H1 (cell line): ENCODE measurements around the gene PLCB2. TPM values are rescaled to one million over a fixed set of nuclear protein-coding genes. Genes with fewer than 3 reads are reported as not detected.
A peak's percentile ranks its signal among the peaks of the same experiment; 100 is the strongest.

Source experiments
- CTCF ChIA-PET: fragments of 300-600 bp; sonication (Branson Sonifier 250); formaldehyde crosslinking; loops from one replicate; lab custom pipeline; 2021; ENCODE audit not compliant: partially characterized antibody; lab: Charles Lee
- POLR2A ChIA-PET: fragments of 300-600 bp; sonication (Branson Sonifier 250); formaldehyde crosslinking; loops from one replicate; lab custom pipeline; 2021; ENCODE audit warnings: inconsistent platforms; ENCODE audit not compliant: partially characterized antibody; lab: Charles Lee
- DNase-seq, 2 experiments: peaks; one replicate each; pipeline versions ENCODE4 v3.0.0 to v3.0.0-alpha.2; 2010 to 2022; ENCODE audit warnings: low spot score in 2 of 2, low read depth in 1 of 2, mixed read lengths in 1 of 2
- FAIRE-seq: peaks from 2 replicates; lab custom pipeline; 2011; peaks lifted over from hg19 to GRCh38; lab: Jason Lieb, UNC
- H2AFZ ChIP-seq: 2 replicates; pipeline ENCODE4 v1.8.1; 2012; ENCODE audit warnings: low read length, inconsistent platforms
- H2AK5ac ChIP-seq: 2 replicates; pipeline ENCODE4 v1.6.1; 2013; ENCODE audit warnings: low read depth, low read length
- H2BK120ac ChIP-seq: replicated peaks from 2 replicates; pipeline ENCODE3; 2013; ENCODE audit warnings: low read depth, low read length, inconsistent platforms
- H2BK12ac ChIP-seq: 2 replicates; pipeline ENCODE4 v1.6.1; 2013; ENCODE audit warnings: low read depth, low read length
- H2BK15ac ChIP-seq: 2 replicates; pipeline ENCODE4 v1.6.1; 2013; ENCODE audit warnings: low read length
- H2BK20ac ChIP-seq: 2 replicates; pipeline ENCODE4 v1.6.1; 2013; ENCODE audit warnings: low read length
- H2BK5ac ChIP-seq: 2 replicates; pipeline ENCODE4 v1.6.1; 2013; ENCODE audit warnings: low read depth, low read length
- H3K14ac ChIP-seq: 2 replicates; pipeline ENCODE4 v1.6.1; 2013; ENCODE audit warnings: inconsistent platforms; ENCODE audit not compliant: insufficient read length
- H3K18ac ChIP-seq: 2 replicates; pipeline ENCODE4 v1.6.1; 2013; ENCODE audit warnings: low read length; ENCODE audit errors: extremely low read depth
- H3K23ac ChIP-seq: 2 replicates; pipeline ENCODE4 v1.6.1; 2013; ENCODE audit warnings: inconsistent platforms; ENCODE audit not compliant: insufficient read length
- H3K23me2 ChIP-seq: 2 replicates; pipeline ENCODE4 v1.6.1; 2013; ENCODE audit warnings: low read depth, low read length
- H3K27ac ChIP-seq: 2 replicates; pipeline ENCODE4 v1.6.1; 2011; ENCODE audit warnings: low read depth, low read length, inconsistent platforms
- H3K27me3 ChIP-seq, 4 experiments: replicated peaks in 1 of 4; 1 replicate in 1 of 4; 2 replicates in 3 of 4; pipeline versions ENCODE4 v1.6.1 to v1.8.1; 2011 to 2013; ENCODE audit warnings: low read length in 3 of 4, mild to moderate bottlenecking in 3 of 4, inconsistent platforms in 2 of 4, mixed read lengths in 2 of 4, moderate library complexity in 1 of 4; ENCODE audit not compliant: control insufficient read depth in 3 of 4, insufficient read depth in 3 of 4; ENCODE audit errors: extremely low read depth in 1 of 4
- H3K36me3 ChIP-seq, 4 experiments: 2 replicates each; pipeline versions ENCODE4 v1.6.1 to v1.8.1; 2011 to 2013; ENCODE audit warnings: mild to moderate bottlenecking in 4 of 4, low read length in 3 of 4, moderate library complexity in 2 of 4, control low read depth in 1 of 4, inconsistent platforms in 1 of 4; ENCODE audit not compliant: insufficient read depth in 4 of 4, control insufficient read depth in 2 of 4
- H3K4ac ChIP-seq: replicated peaks from 2 replicates; pipeline ENCODE3; 2013; ENCODE audit warnings: low read length, low read depth, mixed read lengths, inconsistent platforms; ENCODE audit not compliant: insufficient read length
- H3K4me1 ChIP-seq, 4 experiments: replicated peaks in 1 of 4; 1 replicate in 1 of 4; 2 replicates in 3 of 4; pipeline versions ENCODE4 v1.6.1 to v1.8.1; 2011 to 2013; ENCODE audit warnings: low read length in 3 of 4, inconsistent platforms in 2 of 4, mixed read lengths in 1 of 4; ENCODE audit not compliant: insufficient read depth in 4 of 4, control insufficient read depth in 3 of 4
- H3K4me2 ChIP-seq, 2 experiments: 2 replicates each; pipeline versions ENCODE4 v1.6.1 to v1.8.1; 2011 to 2013; ENCODE audit warnings: low read depth in 2 of 2, low read length in 2 of 2, control low read depth in 1 of 2, inconsistent platforms in 1 of 2, mild to moderate bottlenecking in 1 of 2; ENCODE audit not compliant: insufficient read depth in 1 of 2
- H3K4me3 ChIP-seq, 4 experiments: fragments of 200-600, 300-600 bp in 1 of 4; sonication (generic), shearing (Covaris generic), sonication (Bioruptor Twin) in 1 of 4; 2 replicates each; pipeline versions ENCODE4 v1.5.1 to v1.8.1; 2011 to 2016; ENCODE audit warnings: low read length in 4 of 4, low read depth in 3 of 4, control low read depth in 2 of 4, inconsistent platforms in 2 of 4, mild to moderate bottlenecking in 2 of 4, mixed read lengths in 1 of 4, moderate library complexity in 1 of 4; ENCODE audit not compliant: insufficient read depth in 2 of 4; ENCODE audit errors: extremely low read depth in 1 of 4
- H3K56ac ChIP-seq: replicated peaks from 2 replicates; pipeline ENCODE3; 2013; ENCODE audit warnings: low read depth, mild to moderate bottlenecking, mixed read lengths, low read length, inconsistent platforms; ENCODE audit not compliant: insufficient read length
- H3K79me1 ChIP-seq: 2 replicates; pipeline ENCODE4 v1.6.1; 2013; ENCODE audit warnings: low read depth, low read length, control low read depth
- H3K79me2 ChIP-seq, 2 experiments: 2 replicates each; pipeline versions ENCODE4 v1.6.1 to v1.8.1; 2012 to 2013; ENCODE audit warnings: low read length in 2 of 2, mild to moderate bottlenecking in 2 of 2, inconsistent platforms in 1 of 2; ENCODE audit not compliant: insufficient read depth in 2 of 2, control insufficient read depth in 1 of 2
- H3K9ac ChIP-seq, 4 experiments: replicated peaks in 1 of 4; 1 replicate in 1 of 4; 2 replicates in 3 of 4; pipeline versions ENCODE4 v1.6.1 to v1.8.1; 2011 to 2013; ENCODE audit warnings: low read depth in 3 of 4, low read length in 3 of 4, control low read depth in 2 of 4, mild to moderate bottlenecking in 2 of 4, moderate library complexity in 2 of 4, inconsistent platforms in 1 of 4; ENCODE audit errors: extremely low read depth in 1 of 4
- H3K9me3 ChIP-seq, 2 experiments: 2 replicates each; pipeline versions ENCODE4 v1.6.1 to v1.8.1; 2012 to 2013; ENCODE audit warnings: mild to moderate bottlenecking in 2 of 2, moderate library complexity in 2 of 2, control low read depth in 1 of 2, inconsistent platforms in 1 of 2, low read depth in 1 of 2, low read length in 1 of 2, mixed read lengths in 1 of 2; ENCODE audit not compliant: insufficient read depth in 2 of 2
- H4K20me1 ChIP-seq, 2 experiments: replicated peaks in 1 of 2; 2 replicates each; pipeline versions ENCODE3 to v1.8.1; 2011 to 2013; ENCODE audit warnings: inconsistent platforms in 2 of 2, low read length in 2 of 2, mild to moderate bottlenecking in 1 of 2; ENCODE audit not compliant: insufficient read depth in 2 of 2, control insufficient read depth in 1 of 2
- H4K5ac ChIP-seq: 2 replicates; pipeline ENCODE4 v1.6.1; 2013; ENCODE audit warnings: low read length, low read depth, mixed read lengths, inconsistent platforms; ENCODE audit not compliant: insufficient read length
- H4K8ac ChIP-seq: 2 replicates; pipeline ENCODE4 v1.8.0; 2013; ENCODE audit warnings: mild to moderate bottlenecking, moderate library complexity, low read length, inconsistent platforms; ENCODE audit not compliant: insufficient read depth; ENCODE audit errors: extremely low read depth
- H4K91ac ChIP-seq: replicated peaks from 2 replicates; pipeline ENCODE3; 2013; ENCODE audit warnings: low read length, mixed read lengths, inconsistent platforms; ENCODE audit not compliant: insufficient read length
- CHD1 ChIP-seq: IDR thresholded peaks from 2 replicates; pipeline ENCODE4 v1.6.1; 2012; ENCODE audit warnings: low read depth, low read length, improper control_type of control experiment
- CREB1 ChIP-seq: IDR thresholded peaks from 2 replicates; pipeline ENCODE4 v1.6.1; 2012; ENCODE audit warnings: inconsistent platforms
- RAD21 ChIP-seq, 2 experiments: IDR thresholded peaks in 1 of 2; conservative IDR thresholded peaks in 1 of 2; 2 replicates each; pipeline ENCODE4 v1.6.1; 2011; ENCODE audit warnings: low read depth in 2 of 2, low read length in 2 of 2, improper control_type of control experiment in 1 of 2, inconsistent platforms in 1 of 2, mild to moderate bottlenecking in 1 of 2, moderate library complexity in 1 of 2
- TAF1 ChIP-seq: IDR thresholded peaks from 2 replicates; pipeline ENCODE4 v1.6.1; 2011; ENCODE audit warnings: mild to moderate bottlenecking, low read depth, low read length
- WGBS, 2 experiments: shearing (Covaris generic) in 1 of 2; methylation state at CpG; one replicate each; pipeline versions ENCODE4 v1.1.6 to v1.1.7; 2013 to 2015; ENCODE audit warnings: low lambda C conversion rate in 2 of 2, mixed read lengths in 2 of 2, inconsistent platforms in 1 of 2, low coverage in 1 of 2, missing lambda C conversion rate in 1 of 2; ENCODE audit not compliant: insufficient replicate concordance in 2 of 2, insufficient coverage in 1 of 2, insufficient read length in 1 of 2; ENCODE audit errors: extremely low coverage in 1 of 2, missing lambda C conversion rate in 1 of 2; 5-methylcytosine and 5-hydroxymethylcytosine counted together
- polyA plus RNA-seq, 7 experiments: library from polyadenylated mRNA; depleted of rRNA in 3 of 7; stranded (reverse) in 5 of 7; unstranded in 2 of 7; fragments of >200 nt in 5 of 7; fragments of 200-250 nt in 2 of 7; gene quantifications; 1 replicate in 5 of 7; 2 replicates in 1 of 7; 4 replicates in 1 of 7; pipeline versions ENCODE4 v1.2.1 to v1.2.3, GENCODE V29; 2011 to 2013; ENCODE audit warnings: missing spikeins in 2 of 7, mixed read lengths in 2 of 7
- total RNA-seq: library from RNA; stranded (reverse); fragmentation: NEBNext Ultra II Directional; extraction: Animal tissue kit (Norgen Biotek cat#: 25700); gene quantifications from 2 replicates; pipeline ENCODE4 v1.2.1, GENCODE V29; 2021

The PLCB2 gene
- total and polyA plus RNA-seq, 2 of the 8 experiments (the other 6 are each of a cell fraction or from before 2014, with no cell fraction given) = 7.2 to 8.4 TPM

- no peak overlapping the region for H3K4me2 ChIP-seq
- no peak overlapping the region for H3K18ac ChIP-seq
- no peak overlapping the region for H2BK12ac ChIP-seq
- H3K27me3 ChIP-seq = peaks cover 0 to 6% (median 4%) of the 10 kb centered on the region in 4 experiments; a peak in 3 of 7 replicates
- H2BK20ac ChIP-seq = no peak overlapping the region
- H3K79me2 ChIP-seq = no peaks in the 10 kb centered on the region
- H3K23ac ChIP-seq = no peak overlapping the region
- H3K79me1 ChIP-seq = no peaks in the 10 kb centered on the region
- H2AFZ ChIP-seq = no peak overlapping the region
- H2BK120ac ChIP-seq = no peak overlapping the region
- no peaks in the 10 kb centered on the region for H4K20me1 ChIP-seq
- 85% methylated on average over 7 of the region's 7 CpGs; no CpG with 5 or more reads in 1 of the 2 experiments for WGBS, 2 experiments
- TF ChIP-seq TAF1 = no peak
- no peak for TF ChIP-seq CHD1
- TF ChIP-seq RAD21 (IDR thresholded peaks at IDR 0.05 in 1 of 2, conservative IDR thresholded peaks at IDR 0.05 in 1 of 2; ENCODE audit: low read depth in 2 of 2, low read length in 2 of 2) = no peak
- TF ChIP-seq CREB1 = no peak
- no peak overlapping the region for H3K4me3 ChIP-seq
- no peak overlapping the region for H3K56ac ChIP-seq
- peak overlapping the region; percentile 37; the same call in 1 of the 2 replicates for H2BK15ac ChIP-seq
- H4K8ac ChIP-seq = no peak overlapping the region; the same call in 1 of the 2 replicates
- H3K9me3 ChIP-seq = no peaks in the 10 kb centered on the region
- no peak overlapping the region for H3K27ac ChIP-seq
- H3K4ac ChIP-seq = no peak overlapping the region
- POLR2A ChIA-PET = interaction anchor here (0.9 to 1.6 kb wide), 4 partner anchors 11 to 92 kb away, joined by 3 to 5 read pairs (median 4); no protein-coding TSS in a partner anchor
- FAIRE-seq (no peak), DNase-seq (no peak)
- no peak overlapping the region for H4K91ac ChIP-seq
- H2AK5ac ChIP-seq = no peak overlapping the region
- H4K5ac ChIP-seq = no peak overlapping the region
- CTCF ChIA-PET = interaction anchor here (0.7 to 27.4 kb wide), 11 partner anchors 12 to 419 kb away, joined by 3 to 452 read pairs (median 5); partner anchors contain the start of gene CCDC9B
- no peak overlapping the region for H3K9ac ChIP-seq
- H3K36me3 ChIP-seq = no peaks in the 10 kb centered on the region
- peaks cover 2% of the 10 kb centered on the region; the same call in 1 of the 2 replicates for H3K23me2 ChIP-seq
- H3K4me1 ChIP-seq = peaks cover 7 to 17% (median 14%) of the 10 kb centered on the region in 4 experiments
- no peak overlapping the region for H2BK5ac ChIP-seq
- no peak overlapping the region for H3K14ac ChIP-seq
Observed at GRCh38 chr15:40352281-40352901, 44.7 kb upstream of the PLCB2 start.
